Ascending aorta (tissue), 2 donors: ENCODE measurements around the gene PPM1J. TPM values are rescaled to one million over a fixed set of nuclear protein-coding genes. Genes with fewer than 3 reads are reported as not detected.
A peak's percentile ranks its signal among the peaks of the same experiment; 100 is the strongest.

Experiments used
- DNase-seq, 2 donors: peaks; one replicate each; pipeline ENCODE4 v3.0.0-alpha.2; 2019; ENCODE audit warnings: low spot score in 2 of 2
- H3K27ac ChIP-seq, 2 donors: fragments of 200-600 bp; sonication (generic); one replicate each; pipeline ENCODE4 v1.5.1; 2016 to 2017; ENCODE audit warnings: mild to moderate bottlenecking in 1 of 2
- H3K27me3 ChIP-seq: fragments of 200-600 bp; sonication (generic); one replicate; pipeline ENCODE4 v1.5.1; 2017
- H3K36me3 ChIP-seq, 2 donors: fragments of 200-600 bp; sonication (generic); one replicate each; pipeline ENCODE4 v1.5.1; 2016
- H3K4me1 ChIP-seq, 2 donors: fragments of 200-600 bp; sonication (generic); one replicate each; pipeline ENCODE4 v1.5.1; 2016 to 2017; ENCODE audit warnings: mild to moderate bottlenecking in 1 of 2
- H3K4me3 ChIP-seq, 2 donors: fragments of 200-600 bp; sonication (generic); one replicate each; pipeline ENCODE4 v1.5.1; 2016 to 2017; ENCODE audit warnings: mild to moderate bottlenecking in 1 of 2
- H3K9me3 ChIP-seq, 2 donors: fragments of 200-600 bp; sonication (generic); one replicate each; pipeline ENCODE4 v1.5.1; 2016
- CTCF ChIP-seq, 3 experiments: fragments of 200-600 bp in 2 of 3; fragments of 450-650 bp in 1 of 3; sonication (generic) in 2 of 3; IDR thresholded peaks; one replicate each; pipeline ENCODE4 v1.5.1; 2016 to 2019; ENCODE audit warnings: antibody characterized with exemption in 3 of 3, mild to moderate bottlenecking in 1 of 3, moderate library complexity in 1 of 3
- intact Hi-C: fragments of 100-400 bp; cut with DNase I; formaldehyde crosslinking; loops from one replicate; pipeline ENCODE4 v1.15.1; 2023
- total RNA-seq: library from RNA; depleted of rRNA; stranded (reverse); fragments of >200 nt; gene quantifications from one replicate; pipeline ENCODE4 v1.1.0, GENCODE V29; 2016

The PPM1J gene
- total RNA-seq, 1 donor from 2014 or later: 10.0 TPM

- no peak for DNase-seq
- peak overlapping the region; percentile 55 to 65 for H3K27ac ChIP-seq
These were observed 1.4 kb downstream of the PPM1J start for GRCh38 chr1:112713466-112714312.

DNA sequence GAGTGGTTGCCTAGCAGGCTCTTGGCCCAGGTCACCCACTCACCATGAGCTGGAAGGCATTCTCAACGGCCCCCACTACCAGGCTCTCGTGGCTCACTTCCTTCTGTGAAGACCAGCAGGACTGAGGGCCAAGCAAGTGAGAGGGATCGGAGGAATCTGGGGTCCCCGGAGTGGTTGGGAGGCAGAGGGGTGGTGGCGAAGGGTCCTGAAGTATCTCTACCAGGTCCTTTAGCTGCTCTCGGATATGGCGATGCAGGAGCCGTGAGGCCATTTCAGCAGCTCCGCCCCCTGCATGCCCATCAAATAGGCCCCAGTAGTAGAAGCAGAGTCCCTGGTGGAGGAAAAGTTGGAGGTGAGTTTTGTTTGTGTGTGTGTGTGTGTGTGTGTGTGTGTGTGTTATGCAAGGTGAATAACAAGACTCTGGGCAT lies 2.4 kb downstream of the PPM1J start:
- no peak for DNase-seq
- no peaks in the 10 kb centered on the region for H3K36me3 ChIP-seq
- no peaks in the 10 kb centered on the region for H3K9me3 ChIP-seq
- H3K27ac ChIP-seq: no peak overlapping the region
- no peak for TF ChIP-seq CTCF (IDR thresholded peaks at IDR 0.05)
- peaks cover 6 to 16% of the 10 kb centered on the region in 2 donors for H3K4me1 ChIP-seq
- intact Hi-C loops: no loop called here
- H3K27me3 ChIP-seq: no peaks in the 10 kb centered on the region
- H3K4me3 ChIP-seq: no peak overlapping the region

More at GRCh38 chr1:112713466-112714312, 1.4 kb downstream of the PPM1J start:
- Histone ChIP-seq H3K36me3 (no peaks in the 10 kb centered on the region), H3K4me3 (peak overlapping the region; percentile 80 to 85), H3K9me3 (no peaks in the 10 kb centered on the region), H3K27me3 (no peaks in the 10 kb centered on the region), H3K4me1 (peaks cover 6 to 13% of the 10 kb centered on the region in 2 donors)
- no peak for TF ChIP-seq CTCF (IDR thresholded peaks at IDR 0.05)
- intact Hi-C loops: loop anchor here (2.0 kb wide), 5 partner anchors 95 to 1265 kb away; partner anchors contain the start of genes AP4B1, ATP5PB, CAPZA1 and DCLRE1B

- no peak for DNase-seq
- intact Hi-C loops: no loop called here
- Histone ChIP-seq H3K36me3 (no peaks in the 10 kb centered on the region), H3K4me3 (no peak overlapping the region), H3K27ac (no peak overlapping the region), H3K27me3 (no peaks in the 10 kb centered on the region), H3K9me3 (no peaks in the 10 kb centered on the region), H3K4me1 (peaks cover 6 to 16% of the 10 kb centered on the region in 2 donors)
- no peak for TF ChIP-seq CTCF (IDR thresholded peaks at IDR 0.05)
These were observed 2.9 kb downstream of the PPM1J start for GRCh38 chr1:112712191-112712590.

GRCh38 chr1:112711670-112712069 lies 3.5 kb downstream of the PPM1J start:
- DNase-seq: no peak
- H3K9me3 ChIP-seq: no peaks in the 10 kb centered on the region
- intact Hi-C loops: no loop called here

GRCh38 chr1:112711041-112711440 lies 4.1 kb downstream of the PPM1J start:
- no peaks in the 10 kb centered on the region for H3K36me3 ChIP-seq
- H3K27ac ChIP-seq: no peak overlapping the region
- no peak for DNase-seq
- no peaks in the 10 kb centered on the region for H3K27me3 ChIP-seq
- H3K4me1 ChIP-seq: peaks cover 6 to 15% of the 10 kb centered on the region in 2 donors
- no peaks in the 10 kb centered on the region for H3K9me3 ChIP-seq
- intact Hi-C loops: no loop called here
- TF ChIP-seq CTCF (IDR thresholded peaks at IDR 0.05): no peak
- H3K4me3 ChIP-seq: no peak overlapping the region

More at GRCh38 chr1:112711670-112712069, 3.5 kb downstream of the PPM1J start:
- H3K36me3 ChIP-seq: no peaks in the 10 kb centered on the region
- TF ChIP-seq CTCF (IDR thresholded peaks at IDR 0.05): no peak
- H3K27ac ChIP-seq: no peak overlapping the region
- no peak overlapping the region for H3K4me3 ChIP-seq
- peaks cover 6 to 16% of the 10 kb centered on the region in 2 donors for H3K4me1 ChIP-seq
- no peaks in the 10 kb centered on the region for H3K27me3 ChIP-seq
